Skeletal muscle tissue (tissue), 4 donors: ENCODE measurements around the gene SHH. TPM values are rescaled to one million over a fixed set of nuclear protein-coding genes. Genes with fewer than 3 reads are reported as not detected.

Source experiments
- H3K27ac ChIP-seq: one replicate; pipeline ENCODE4 v1.7.0; 2013; ENCODE audit warnings: mild to moderate bottlenecking, low read depth, low read length, inconsistent platforms
- H3K27me3 ChIP-seq, 3 donors: one replicate each; pipeline ENCODE4 v1.7.0; 2013; ENCODE audit warnings: low read length in 3 of 3; ENCODE audit not compliant: control insufficient read depth in 3 of 3, insufficient read depth in 3 of 3
- H3K36me3 ChIP-seq, 3 donors: one replicate each; pipeline ENCODE4 v1.7.0; 2013; ENCODE audit warnings: low read length in 3 of 3; ENCODE audit not compliant: control insufficient read depth in 3 of 3, insufficient read depth in 3 of 3
- H3K4me1 ChIP-seq, 3 donors: one replicate each; pipeline ENCODE4 v1.7.0; 2013; ENCODE audit warnings: low read length in 3 of 3, mild to moderate bottlenecking in 3 of 3; ENCODE audit not compliant: control insufficient read depth in 3 of 3, insufficient read depth in 3 of 3
- H3K4me3 ChIP-seq, 3 donors: one replicate each; pipeline ENCODE4 v1.7.0; 2013; ENCODE audit warnings: low read length in 3 of 3
- H3K9ac ChIP-seq, 3 donors: one replicate each; pipeline ENCODE4 v1.7.0; 2013; ENCODE audit warnings: low read length in 3 of 3, mild to moderate bottlenecking in 3 of 3, moderate library complexity in 2 of 3, low read depth in 1 of 3
- H3K9me3 ChIP-seq, 3 donors: one replicate each; pipeline ENCODE4 v1.7.0; 2013; ENCODE audit warnings: low read length in 3 of 3; ENCODE audit not compliant: control insufficient read depth in 3 of 3
- total RNA-seq: library from RNA; depleted of rRNA; stranded (reverse); fragments of >200 nt; gene quantifications from one replicate; pipeline ENCODE4 v1.2.3, GENCODE V29; 2014
- donor health status: Osteomylitis.

Gene SHH
- total RNA-seq, 1 donor from 2014 or later, result not detected

DNA sequence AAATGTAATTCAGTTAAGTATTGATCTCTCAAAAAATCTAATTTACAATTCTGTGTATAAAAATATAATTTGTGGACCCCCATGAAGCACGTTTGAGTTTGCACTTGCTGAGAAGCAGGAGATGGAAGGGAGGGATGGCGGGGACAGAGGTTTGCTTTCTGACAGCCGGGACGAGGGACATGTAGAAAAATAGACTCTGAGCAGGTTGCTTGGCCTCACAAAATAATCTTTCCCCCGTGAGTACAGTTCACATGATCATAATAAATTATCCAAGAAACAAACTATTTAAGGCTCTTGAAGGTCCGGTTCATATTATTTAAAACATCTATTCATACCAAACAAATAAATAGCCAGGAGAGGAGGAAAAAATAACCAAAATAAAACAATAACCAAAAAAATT, 10.0 kb downstream of the SHH start:
- Histone ChIP-seq H3K4me3 (no peak overlapping the region), H3K36me3 (no peaks in the 10 kb centered on the region), H3K27ac (no peak overlapping the region), H3K9ac (no peak overlapping the region), H3K9me3 (no peaks in the 10 kb centered on the region), H3K27me3 (peaks cover 69 to 77% (median 71%) of the 10 kb centered on the region in 3 donors), H3K4me1 (peaks cover 16 to 23% (median 20%) of the 10 kb centered on the region in 3 donors)

DNA sequence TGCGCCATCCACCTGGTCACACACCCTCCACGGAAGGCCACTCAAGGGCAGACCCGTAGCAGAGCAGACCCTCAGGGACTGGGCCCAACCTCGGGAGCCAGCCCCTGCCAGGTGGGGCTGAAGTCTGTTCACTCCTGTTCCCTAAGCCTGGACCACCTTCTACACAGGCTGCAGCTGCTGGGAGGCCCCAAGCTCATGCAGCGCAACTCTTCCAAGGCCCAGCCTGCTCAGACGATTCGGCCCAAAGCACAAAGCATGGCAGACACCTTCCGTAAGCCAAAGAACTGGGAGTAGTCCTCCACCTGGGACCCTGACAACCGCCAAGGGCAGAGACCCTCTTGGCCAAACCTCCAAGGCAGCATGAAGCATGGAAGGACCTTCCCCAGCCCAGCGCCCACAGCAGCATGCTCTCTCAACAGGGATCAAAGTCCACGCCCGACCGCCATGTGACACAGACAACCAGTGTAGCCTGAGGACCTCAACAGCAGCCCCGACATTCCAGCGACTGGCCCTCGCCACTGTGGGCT, 11.5 kb downstream of the SHH start:
- no peak overlapping the region for H3K9ac ChIP-seq
- peaks cover 63 to 76% (median 67%) of the 10 kb centered on the region in 3 donors for H3K27me3 ChIP-seq
- no peak overlapping the region for H3K4me3 ChIP-seq
- peaks cover 12 to 19% (median 15%) of the 10 kb centered on the region in 3 donors for H3K4me1 ChIP-seq
- no peaks in the 10 kb centered on the region for H3K9me3 ChIP-seq
- H3K36me3 ChIP-seq, result no peaks in the 10 kb centered on the region
- no peak overlapping the region for H3K27ac ChIP-seq

GRCh38 chr7:155800301-155800700, 12.0 kb downstream of the SHH start:
- Histone ChIP-seq H3K9ac (no peak overlapping the region), H3K4me3 (no peak overlapping the region), H3K9me3 (no peaks in the 10 kb centered on the region), H3K27ac (no peak overlapping the region), H3K4me1 (peaks cover 8 to 14% (median 10%) of the 10 kb centered on the region in 3 donors), H3K36me3 (no peaks in the 10 kb centered on the region), H3K27me3 (peaks cover 64 to 76% (median 67%) of the 10 kb centered on the region in 3 donors)

DNA sequence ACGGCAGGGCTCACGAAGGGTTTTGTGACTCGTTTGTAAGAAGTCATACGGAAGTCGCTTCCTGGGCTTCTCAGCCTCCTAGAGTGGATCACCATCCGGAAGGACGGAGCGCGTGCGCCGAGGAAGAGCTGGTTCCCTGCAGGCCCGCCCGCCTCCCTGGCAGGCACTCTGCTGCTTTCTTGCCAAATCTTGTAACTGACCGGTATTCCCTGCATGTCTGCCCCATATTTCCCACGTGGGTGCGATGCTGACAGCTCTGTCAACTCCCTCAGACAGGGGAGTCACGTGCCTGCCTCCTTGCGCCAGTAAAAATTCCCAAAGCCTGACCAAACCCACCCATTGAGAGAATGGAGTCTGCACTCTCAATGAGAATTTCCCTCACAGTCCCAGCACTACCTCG, 12.7 kb downstream of the SHH start:
- H3K4me3 ChIP-seq, result no peak overlapping the region
- no peak overlapping the region for H3K27ac ChIP-seq
- no peaks in the 10 kb centered on the region for H3K9me3 ChIP-seq
- peaks cover 60 to 71% (median 66%) of the 10 kb centered on the region in 3 donors for H3K27me3 ChIP-seq
- no peak overlapping the region for H3K9ac ChIP-seq
- no peaks in the 10 kb centered on the region for H3K36me3 ChIP-seq
- H3K4me1 ChIP-seq, result peaks cover 7 to 11% (median 8%) of the 10 kb centered on the region in 3 donors

DNA sequence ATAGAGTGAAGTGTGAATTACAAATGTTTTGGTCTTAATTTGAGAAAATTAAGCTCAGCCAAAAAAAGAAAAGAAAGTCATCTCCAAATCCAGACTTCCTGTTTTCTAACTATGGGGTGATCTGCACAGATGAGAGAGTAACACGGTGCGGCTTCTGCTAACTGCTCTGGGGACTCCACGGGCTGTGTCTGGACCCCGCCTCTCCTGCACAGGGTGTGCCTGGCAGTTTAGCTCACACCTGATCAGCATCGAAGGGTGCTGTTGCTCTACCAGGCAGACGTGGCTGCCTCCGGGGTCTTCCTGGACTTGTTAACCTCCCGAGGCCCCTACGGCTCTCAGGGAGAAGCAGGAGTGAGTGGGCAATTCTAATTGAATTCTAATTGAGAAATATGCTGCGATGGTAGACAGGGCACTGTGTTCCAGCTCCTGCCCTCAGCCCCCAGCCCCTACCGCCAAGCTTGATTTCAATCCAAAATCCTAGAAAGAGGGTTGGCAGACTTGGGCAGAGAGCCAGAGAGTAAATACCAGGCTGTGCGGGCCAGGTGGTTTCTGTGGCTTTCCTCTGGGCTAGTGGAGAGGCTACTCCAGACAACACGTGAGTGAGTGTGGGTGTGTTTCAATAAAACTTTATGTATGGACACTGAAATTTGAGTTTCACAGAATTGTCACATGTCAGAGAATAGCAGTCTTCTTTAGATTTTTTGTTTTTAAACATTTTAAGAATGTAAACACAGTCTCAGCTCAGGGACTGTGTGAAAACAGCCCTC, 13.4 kb downstream of the SHH start:
- Histone ChIP-seq H3K4me3 (no peak overlapping the region), H3K9ac (no peak overlapping the region), H3K9me3 (no peaks in the 10 kb centered on the region), H3K27ac (no peak overlapping the region), H3K36me3 (no peaks in the 10 kb centered on the region), H3K4me1 (peaks cover 6 to 9% (median 6%) of the 10 kb centered on the region in 3 donors), H3K27me3 (peaks cover 57 to 71% (median 61%) of the 10 kb centered on the region in 3 donors)

DNA sequence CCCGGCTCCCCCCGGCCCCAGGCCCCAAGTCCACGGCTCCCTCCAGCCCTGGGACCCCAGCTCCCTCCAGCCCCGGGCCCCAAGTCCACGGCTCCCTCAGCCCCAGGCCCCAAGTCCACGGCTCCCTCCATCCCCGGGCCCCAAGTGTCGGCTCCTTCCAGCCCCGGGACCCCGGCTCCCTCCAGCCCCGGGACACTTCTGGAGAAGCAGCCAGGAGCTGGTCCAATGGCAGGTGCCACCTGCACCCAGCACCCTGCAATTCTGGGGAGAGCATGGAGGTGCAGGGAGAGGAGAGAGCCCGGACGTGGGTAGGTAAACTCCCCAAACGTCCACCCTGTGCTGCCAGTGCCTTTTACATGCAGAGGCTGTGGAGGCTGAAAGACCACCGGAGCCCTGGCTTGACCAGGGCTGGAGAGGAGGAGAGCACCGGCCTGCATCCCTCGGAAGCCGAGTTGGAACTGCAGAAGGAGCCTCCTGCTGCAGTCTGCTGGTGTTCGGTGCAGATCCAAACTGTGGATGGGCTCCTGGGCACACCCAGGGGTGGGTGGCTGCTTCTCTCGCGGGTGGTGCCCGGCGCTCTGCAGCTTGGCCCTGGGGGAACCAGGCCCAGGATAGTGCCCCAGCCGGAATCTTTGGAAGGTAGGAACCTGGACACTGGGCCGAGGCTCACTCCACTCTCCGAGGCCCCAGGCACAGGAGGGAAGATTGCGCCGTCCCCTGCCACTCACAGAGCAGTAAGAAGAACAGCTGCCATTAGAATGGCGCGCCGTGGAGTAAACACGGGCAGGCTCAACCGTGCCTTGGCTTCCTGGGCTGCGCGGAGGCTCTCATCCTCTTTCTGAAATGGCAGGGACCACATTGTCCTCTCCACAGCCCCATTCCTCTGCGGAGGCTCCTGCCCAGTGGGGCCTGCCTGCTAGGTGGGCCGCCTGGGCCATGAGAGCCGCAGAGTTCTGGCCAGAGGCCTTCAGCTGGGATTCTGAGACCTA, 14.7 kb downstream of the SHH start:
- H3K36me3 ChIP-seq, result no peaks in the 10 kb centered on the region
- H3K4me1 ChIP-seq, result peaks cover 0 to 3% (median 0%) of the 10 kb centered on the region in 3 donors
- no peaks in the 10 kb centered on the region for H3K9me3 ChIP-seq
- no peak overlapping the region for H3K9ac ChIP-seq
- no peak overlapping the region for H3K4me3 ChIP-seq
- H3K27me3 ChIP-seq, result peaks cover 51 to 65% (median 51%) of the 10 kb centered on the region in 3 donors
- no peak overlapping the region for H3K27ac ChIP-seq

DNA sequence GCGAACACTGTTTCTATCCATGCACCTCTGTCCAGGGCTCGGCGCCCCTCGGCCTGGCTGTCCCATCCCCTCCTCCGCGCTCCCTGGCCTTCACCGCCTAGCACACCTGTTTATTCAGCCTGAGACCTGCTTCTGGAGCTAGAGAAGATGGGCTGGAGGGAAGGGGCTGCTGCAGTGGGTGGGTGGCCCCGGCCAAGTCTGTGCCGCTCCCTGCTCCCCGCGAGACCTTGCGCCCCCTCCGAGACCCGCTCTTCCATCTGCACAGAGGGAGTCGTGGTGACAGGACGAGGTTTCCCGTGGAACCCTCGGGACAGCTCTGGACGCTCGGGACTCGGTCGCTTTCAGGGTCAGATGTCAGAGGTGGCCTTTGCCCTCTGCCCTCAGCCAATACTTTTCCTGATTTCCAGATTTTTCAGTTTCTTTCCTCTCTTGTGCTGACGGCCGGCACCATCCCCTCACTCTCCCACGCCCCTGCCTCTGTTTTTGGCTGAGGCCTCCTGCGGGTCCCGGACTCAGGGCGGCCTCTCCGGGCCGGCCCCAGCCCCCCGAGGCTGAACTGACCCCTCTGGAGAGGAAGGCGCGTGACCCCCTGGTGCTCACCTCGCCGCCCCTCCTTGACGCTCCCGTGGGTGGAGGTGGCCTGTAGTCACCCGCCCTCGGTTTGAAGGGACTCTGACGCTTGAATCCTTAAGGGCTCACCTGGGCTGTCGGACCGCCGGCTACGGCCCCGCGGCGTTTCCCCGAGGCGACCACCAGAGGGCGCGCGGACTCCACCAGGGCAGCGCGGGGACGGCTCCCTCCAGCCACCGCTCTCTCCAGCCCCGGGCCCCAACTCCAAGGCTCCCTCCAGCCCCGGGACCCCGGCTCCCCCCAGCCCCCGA, 15.6 kb downstream of the SHH start:
- Histone ChIP-seq H3K36me3 (no peaks in the 10 kb centered on the region), H3K27me3 (peaks cover 47 to 58% (median 50%) of the 10 kb centered on the region in 3 donors), H3K9ac (no peak overlapping the region), H3K9me3 (no peaks in the 10 kb centered on the region), H3K27ac (no peak overlapping the region), H3K4me3 (no peak overlapping the region), H3K4me1 (peaks cover 0 to 3% (median 0%) of the 10 kb centered on the region in 3 donors)

GRCh38 chr7:155795951-155796350, 16.3 kb downstream of the SHH start:
- H3K27me3 ChIP-seq, result peaks cover 40 to 52% (median 43%) of the 10 kb centered on the region in 3 donors
- H3K4me1 ChIP-seq, result peaks cover 0 to 3% (median 0%) of the 10 kb centered on the region in 3 donors
- no peaks in the 10 kb centered on the region for H3K9me3 ChIP-seq
- H3K4me3 ChIP-seq, result no peak overlapping the region
- H3K36me3 ChIP-seq, result no peaks in the 10 kb centered on the region
- no peak overlapping the region for H3K9ac ChIP-seq
- no peak overlapping the region for H3K27ac ChIP-seq

DNA sequence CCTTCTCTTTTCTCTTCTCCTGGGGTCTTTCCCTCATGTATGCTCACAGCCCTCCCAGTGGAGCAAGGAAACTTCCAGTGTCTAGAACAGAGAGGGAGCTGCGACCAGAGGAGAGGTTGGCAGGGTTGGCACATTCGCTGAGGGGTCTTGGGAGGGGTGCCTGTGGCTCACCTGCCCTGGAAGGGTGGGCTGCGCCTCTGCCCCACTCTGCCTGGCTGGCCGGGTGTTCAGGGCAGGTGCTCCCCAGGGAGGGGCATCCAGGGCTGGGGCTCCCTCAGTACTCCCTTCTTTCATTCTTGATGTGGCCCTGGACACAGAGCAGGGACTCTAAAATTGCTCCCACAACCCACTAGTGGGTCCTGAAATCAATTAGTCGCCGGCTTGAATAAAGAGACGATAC, 16.9 kb downstream of the SHH start:
- no peaks in the 10 kb centered on the region for H3K36me3 ChIP-seq
- no peaks in the 10 kb centered on the region for H3K9me3 ChIP-seq
- H3K27ac ChIP-seq, result no peak overlapping the region
- no peak overlapping the region for H3K9ac ChIP-seq
- peaks cover 0 to 3% (median 0%) of the 10 kb centered on the region in 3 donors for H3K4me1 ChIP-seq
- no peak overlapping the region for H3K4me3 ChIP-seq
- H3K27me3 ChIP-seq, result peaks cover 35 to 46% (median 38%) of the 10 kb centered on the region in 3 donors
